ENCODE results near the gene VASH1. TPM values are rescaled to one million over a fixed set of nuclear protein-coding genes. Genes with fewer than 3 reads are reported as not detected.
"Not testable (repeated sequence)": the region's sequence is repeated elsewhere in the genome, so short reads cannot be mapped to it uniquely, and the experiment has no call there.

VASH1 gene
- total RNA-seq (2014; rRNA removed; shearing (Covaris generic)) = 0.20 and 0.54 TPM in 2 replicates

DNA sequence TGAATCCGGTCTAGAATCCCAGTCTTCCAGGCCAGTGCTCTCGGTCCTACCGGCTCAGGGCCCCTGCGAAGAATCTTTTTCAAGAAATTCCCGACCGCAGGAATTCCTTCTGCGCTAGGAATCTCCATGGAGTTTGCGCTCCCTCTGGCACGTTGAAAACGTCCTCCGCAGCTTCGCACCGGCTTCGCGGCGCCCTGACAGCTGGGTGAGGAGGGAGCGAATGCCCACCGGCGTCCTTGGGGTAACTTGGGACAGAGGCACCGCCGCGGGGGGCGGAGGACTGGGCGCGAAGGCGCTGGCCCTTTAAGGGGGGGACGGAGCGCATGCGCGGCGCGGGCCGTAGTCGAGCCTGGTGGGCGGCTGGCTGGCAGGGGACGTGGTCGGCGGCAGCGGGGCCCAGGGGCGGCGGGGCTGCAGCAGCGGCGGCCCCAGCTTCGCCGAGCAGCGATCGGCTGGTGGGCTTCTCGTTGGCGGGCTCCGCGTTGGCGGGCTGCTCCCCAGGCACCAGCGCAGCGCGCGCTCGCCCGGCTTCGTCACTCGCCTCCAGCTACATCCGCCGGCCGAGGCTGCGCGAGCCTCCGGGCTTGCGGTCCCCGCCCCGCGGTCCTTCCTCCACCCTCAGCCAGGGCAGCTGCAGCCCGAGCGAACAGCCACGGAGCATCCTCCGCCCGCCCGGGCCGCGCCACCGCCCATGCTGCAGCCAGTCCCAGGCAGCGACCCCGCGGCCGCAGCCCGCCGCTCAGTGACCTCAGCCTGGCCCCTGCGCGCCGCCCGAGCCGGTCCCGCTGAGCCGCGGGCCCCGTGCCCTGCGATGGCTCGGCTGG is at the start of gene VASH1:
Gene VASH1, plus strand, starts transcription at position 333 of the 824 bp plus-strand sequence. CDS start 1,354 bp downstream, outside the sequence.
- DNase-seq (ENCODE audit: low read depth) = peak; percentile 59

DNA sequence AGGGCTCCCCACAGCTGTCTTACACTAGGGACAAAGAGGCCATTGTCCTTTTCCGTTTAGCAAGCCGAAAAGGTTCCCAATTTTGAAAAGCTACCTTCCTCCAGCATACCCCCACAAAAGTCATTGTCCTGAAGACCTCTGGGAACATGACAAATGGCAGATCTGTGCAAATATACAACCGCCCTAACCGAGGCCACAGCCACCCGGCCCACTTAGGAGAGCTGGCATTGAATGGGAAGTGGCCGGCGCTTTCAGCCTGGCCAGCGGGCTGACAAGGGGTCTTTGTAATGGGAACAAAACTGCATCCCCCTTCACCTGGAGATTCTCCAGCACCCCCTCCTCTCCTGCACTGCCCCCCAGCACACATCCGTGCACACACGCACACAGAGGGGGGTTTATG is 48.1 kb upstream of the VASH1 start:
- DNase-seq (ENCODE audit: low read depth) = no peak

GRCh38 chr14:76714470-76714869 is 46.8 kb upstream of the VASH1 start:
- no peak for DNase-seq (ENCODE audit: low read depth)

GRCh38 chr14:76715101-76715500 is 46.2 kb upstream of the VASH1 start:
- no peak for DNase-seq (ENCODE audit: low read depth)

GRCh38 chr14:76715511-76716081 is 45.7 kb upstream of the VASH1 start:
- no peak for DNase-seq (ENCODE audit: low read depth)

DNA sequence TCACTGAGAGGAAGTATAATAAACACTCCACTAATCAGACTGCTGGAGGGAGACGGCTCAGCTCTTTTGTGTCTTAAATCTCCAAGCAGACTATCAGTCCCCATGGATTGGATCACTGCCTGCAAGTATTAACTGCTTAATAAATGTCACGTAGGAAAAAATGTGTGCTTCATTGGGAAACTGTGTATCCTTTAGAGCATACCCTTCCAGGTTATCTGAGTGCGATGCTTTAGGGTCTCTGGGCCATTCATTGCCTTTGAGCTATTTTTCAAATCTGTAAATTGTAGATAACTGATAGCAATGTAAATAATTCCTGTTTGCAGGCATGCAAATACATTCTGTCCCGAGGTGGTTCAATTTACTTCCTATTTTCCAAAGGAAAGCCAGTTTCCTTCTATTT is 45.0 kb upstream of the VASH1 start:
- DNase-seq (ENCODE audit: low read depth) = no peak

GRCh38 chr14:76717508-76718290 is 43.6 kb upstream of the VASH1 start:
- DNase-seq (ENCODE audit: low read depth) = peak; percentile 10

- DNase-seq (ENCODE audit: low read depth) = no peak
These were observed 42.8 kb upstream of the VASH1 start for GRCh38 chr14:76718306-76719040.

DNA sequence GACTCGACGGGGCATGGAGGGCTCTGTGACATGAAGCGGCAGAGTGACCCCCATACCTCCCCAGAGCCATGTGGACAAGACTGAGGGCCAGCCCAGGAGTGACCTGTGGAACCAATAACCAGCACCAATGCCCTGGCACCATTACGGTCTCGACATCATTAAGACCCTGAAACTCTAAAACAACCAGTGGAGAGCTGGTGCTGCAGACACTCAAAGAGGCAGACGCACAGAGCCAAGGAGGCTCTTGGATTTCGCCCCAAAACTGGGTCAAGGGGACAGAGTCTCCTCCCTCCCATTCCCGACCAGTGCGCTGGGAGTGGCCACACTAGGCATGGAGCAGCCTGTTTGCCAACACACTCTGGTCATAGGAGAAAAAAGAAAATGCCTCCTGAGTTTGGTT is 41.6 kb upstream of the VASH1 start:
- no peak for DNase-seq (ENCODE audit: low read depth)

- DNase-seq (ENCODE audit: low read depth) = peak; percentile 38
These were observed 40.9 kb upstream of the VASH1 start for GRCh38 chr14:76720382-76720813.

DNA sequence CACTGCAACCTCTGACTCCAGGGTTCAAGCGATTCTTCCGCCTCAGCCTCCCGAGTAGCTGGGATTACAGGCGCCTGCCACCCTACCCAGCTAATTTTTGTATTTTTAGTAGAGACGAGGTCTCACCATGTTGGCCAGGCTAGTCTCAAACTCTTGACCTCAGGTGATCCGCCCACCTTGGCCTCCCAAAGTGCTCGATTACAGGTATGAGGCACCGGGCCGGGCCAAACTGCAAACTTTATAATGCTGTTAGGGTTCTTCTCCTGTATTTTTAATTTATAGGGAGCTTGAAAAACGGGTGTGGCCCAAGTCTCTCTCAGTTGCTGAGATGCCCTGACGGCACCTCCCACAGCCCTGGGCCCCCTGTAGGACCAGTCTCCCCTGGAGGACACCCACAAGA is 39.8 kb upstream of the VASH1 start:
- DNase-seq (ENCODE audit: low read depth) = not testable (repeated sequence)

GRCh38 chr14:76724651-76725550 is 36.4 kb upstream of the VASH1 start:
- no peak for DNase-seq (ENCODE audit: low read depth)

DNA sequence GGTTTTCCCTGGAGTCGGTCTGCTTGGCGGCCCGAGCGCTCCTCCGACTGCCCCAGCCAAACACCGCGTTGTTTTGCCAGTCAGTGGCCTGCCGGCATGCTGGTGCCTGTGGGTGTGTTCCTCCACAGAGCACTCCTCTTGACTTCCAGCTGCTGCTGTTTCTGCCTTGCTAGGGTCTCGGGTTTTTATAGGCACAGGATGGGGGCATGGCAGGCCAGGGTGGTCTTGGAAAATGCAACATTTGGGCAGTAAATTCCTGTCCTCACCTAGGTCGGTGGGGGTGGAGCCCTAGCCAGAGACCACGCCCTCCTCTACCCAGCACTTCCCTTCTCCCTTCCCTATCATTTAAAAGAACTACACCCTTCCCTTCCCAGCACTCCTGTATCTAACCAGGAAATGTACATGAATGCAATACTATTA is 34.7 kb upstream of the VASH1 start:
- DNase-seq (ENCODE audit: low read depth) = no peak

DNA sequence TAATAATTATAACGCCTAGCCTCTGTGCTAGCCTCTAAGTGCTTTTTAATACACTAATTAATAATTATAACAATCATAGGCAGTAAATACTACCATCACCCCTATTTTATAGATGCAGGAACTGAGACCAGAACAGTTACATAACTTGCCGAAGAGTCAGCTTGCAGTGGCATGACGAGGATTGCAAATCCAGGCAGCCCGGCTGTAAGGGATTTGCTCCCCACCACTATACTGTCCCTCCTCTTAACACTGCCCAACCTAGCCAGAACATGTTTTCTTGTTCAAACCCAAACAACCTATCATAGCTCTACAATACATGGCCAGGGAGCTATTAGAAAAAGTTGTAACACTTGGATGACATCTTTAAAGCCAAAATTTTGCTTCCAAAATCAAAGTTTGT is 33.9 kb upstream of the VASH1 start:
- no peak for DNase-seq (ENCODE audit: low read depth)

DNA sequence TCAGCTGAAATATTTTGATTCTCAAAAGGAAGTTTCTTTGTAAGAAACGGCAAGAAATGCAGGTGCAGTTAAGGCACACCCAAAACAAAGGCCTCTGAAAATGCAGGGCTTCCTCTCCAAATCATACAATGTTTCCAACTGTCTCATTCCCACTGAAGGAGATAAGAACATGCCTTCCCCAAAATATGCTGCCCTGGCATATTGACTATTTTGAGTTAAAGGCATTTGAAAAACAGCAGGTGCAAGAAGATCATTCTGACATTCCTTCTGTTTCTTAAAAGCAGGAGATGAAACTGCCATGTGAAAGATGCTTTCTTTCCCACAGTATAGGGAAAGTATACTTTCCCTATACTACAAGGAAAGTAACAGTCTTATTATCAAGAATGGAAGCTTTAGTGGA is 33.4 kb upstream of the VASH1 start:
- DNase-seq (ENCODE audit: low read depth) = no peak

DNA sequence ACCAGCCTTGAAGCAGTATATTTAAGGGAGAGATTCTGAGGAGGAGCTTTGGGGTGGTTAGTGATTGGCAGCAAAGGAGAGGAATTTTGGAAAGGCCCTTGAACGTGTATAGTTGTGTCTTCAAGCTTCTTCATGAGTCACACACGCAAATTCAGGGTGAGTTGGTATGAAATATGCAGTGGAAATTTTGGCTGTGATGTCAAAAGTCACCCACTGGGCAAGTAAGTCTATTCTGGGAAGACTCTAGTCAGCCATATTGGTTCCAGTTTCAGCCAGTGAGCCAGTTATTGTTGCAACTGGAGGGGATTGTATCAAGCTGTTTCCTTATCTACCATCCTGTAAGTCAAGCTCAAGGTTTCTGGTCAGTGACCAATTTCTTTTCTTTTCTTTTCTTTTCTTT is 32.0 kb upstream of the VASH1 start:
- no peak for DNase-seq (ENCODE audit: low read depth)

GRCh38 chr14:76729953-76730505 is 31.2 kb upstream of the VASH1 start:
- DNase-seq (ENCODE audit: low read depth) = no peak

GRCh38 chr14:76734501-76734900 is 26.8 kb upstream of the VASH1 start:
- DNase-seq (ENCODE audit: low read depth) = not testable (repeated sequence)

DNA sequence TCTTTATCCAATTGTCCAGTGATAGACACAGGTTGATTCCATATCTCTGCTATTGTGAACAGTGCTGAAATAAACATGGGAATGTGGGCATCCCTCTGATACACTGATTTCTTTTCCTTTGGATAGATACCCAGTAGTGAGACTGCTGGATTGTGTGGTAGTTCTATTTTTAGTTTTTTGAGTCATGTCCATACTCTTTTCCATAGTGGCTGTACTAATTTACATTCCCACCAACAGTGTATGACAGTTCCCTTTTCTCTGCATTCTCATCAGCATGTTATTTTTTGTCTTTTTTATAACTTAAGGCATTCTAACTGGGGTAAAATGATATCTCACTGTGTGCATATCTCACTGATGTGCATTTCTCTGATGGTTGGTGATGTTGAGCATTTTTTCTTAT is 24.8 kb upstream of the VASH1 start:
- DNase-seq (ENCODE audit: low read depth) = no peak

DNA sequence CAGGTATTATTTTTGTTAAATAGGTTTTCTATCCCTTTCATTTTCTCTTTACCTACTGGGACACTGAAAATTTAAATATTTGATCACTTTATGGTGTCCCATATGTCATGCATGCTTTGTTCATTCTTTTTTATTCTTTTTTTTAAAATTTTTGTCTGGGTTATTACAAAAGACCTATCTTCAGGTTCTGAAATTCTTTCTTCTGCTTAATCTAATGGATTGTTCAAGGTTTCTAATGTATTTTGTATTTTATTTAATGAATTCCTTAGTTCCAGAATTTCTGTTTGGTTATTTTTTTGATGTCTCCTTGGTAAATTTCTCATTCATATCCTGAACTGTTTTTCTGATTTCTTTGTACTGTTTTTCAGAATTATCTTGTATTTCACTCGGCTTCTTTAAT is 20.2 kb upstream of the VASH1 start:
- no peak for DNase-seq (ENCODE audit: low read depth)

Data from M059J (cell line).